Measurements from ENCODE around the gene TDG.
"Not testable (repeated sequence)": the region's sequence is repeated elsewhere in the genome, so short reads cannot be mapped to it uniquely, and the experiment has no call there.

TDG gene

GRCh38 chr12:104024348-104024747 is 58.7 kb downstream of the TDG start:
- H3K36me3 ChIP-seq (ENCODE audit: insufficient read depth, low read length) = no peaks in the 10 kb centered on the region
- no peaks in the 10 kb centered on the region for H3K9me3 ChIP-seq (ENCODE audit: low read length)
- no peak overlapping the region for H3K4me2 ChIP-seq (ENCODE audit: low read length)
- H3F3A ChIP-seq (ENCODE audit: insufficient read depth, low read length) = no peaks in the 10 kb centered on the region
- H4K20me1 ChIP-seq (ENCODE audit: insufficient read depth, low read length) = no peaks in the 10 kb centered on the region
- H3K9me2 ChIP-seq (ENCODE audit: low read depth, low read length) = no peaks in the 10 kb centered on the region
- no peak overlapping the region for H2AFZ ChIP-seq (ENCODE audit: low read length)
- H3K27ac ChIP-seq (ENCODE audit: low read depth, low read length, poor library complexity, severe bottlenecking) = no peak overlapping the region
- TF ChIP-seq EZH2 (IDR thresholded peaks at IDR 0.05; ENCODE audit: borderline replicate concordance, low read length) (no peak), CTCF (IDR thresholded peaks at IDR 0.05; ENCODE audit: low read length) (no peak)
- no peaks in the 10 kb centered on the region for H3K79me2 ChIP-seq (ENCODE audit: insufficient read depth, low read length)
- no peak overlapping the region for H3K4me3 ChIP-seq (ENCODE audit: low read depth, low read length, poor library complexity, severe bottlenecking)
- H3K27me3 ChIP-seq (ENCODE audit: insufficient read depth, low read length) = no peaks in the 10 kb centered on the region
- no peaks in the 10 kb centered on the region for H3K4me1 ChIP-seq (ENCODE audit: insufficient read depth, low read length, severe bottlenecking)
- H3K9ac ChIP-seq (ENCODE audit: low read length) = no peak overlapping the region

GRCh38 chr12:104025771-104026170 is 60.1 kb downstream of the TDG start:
- no peaks in the 10 kb centered on the region for H3K4me1 ChIP-seq (ENCODE audit: insufficient read depth, low read length, severe bottlenecking)
- H4K20me1 ChIP-seq (ENCODE audit: insufficient read depth, low read length) = no peaks in the 10 kb centered on the region
- no peaks in the 10 kb centered on the region for H3K27me3 ChIP-seq (ENCODE audit: insufficient read depth, low read length)
- H2AFZ ChIP-seq (ENCODE audit: low read length) = no peak overlapping the region
- H3K9ac ChIP-seq (ENCODE audit: low read length) = no peak overlapping the region
- H3K27ac ChIP-seq (ENCODE audit: low read depth, low read length, poor library complexity, severe bottlenecking) = no peak overlapping the region
- no peaks in the 10 kb centered on the region for H3K79me2 ChIP-seq (ENCODE audit: insufficient read depth, low read length)
- no peak for TF ChIP-seq EZH2 (IDR thresholded peaks at IDR 0.05; ENCODE audit: borderline replicate concordance, low read length)
- no peak for TF ChIP-seq CTCF (IDR thresholded peaks at IDR 0.05; ENCODE audit: low read length)
- no peaks in the 10 kb centered on the region for H3F3A ChIP-seq (ENCODE audit: insufficient read depth, low read length)
- no peaks in the 10 kb centered on the region for H3K9me2 ChIP-seq (ENCODE audit: low read depth, low read length)
- no peaks in the 10 kb centered on the region for H3K9me3 ChIP-seq (ENCODE audit: low read length)
- H3K36me3 ChIP-seq (ENCODE audit: insufficient read depth, low read length) = no peaks in the 10 kb centered on the region
- no peak overlapping the region for H3K4me2 ChIP-seq (ENCODE audit: low read length)
- no peak overlapping the region for H3K4me3 ChIP-seq (ENCODE audit: low read depth, low read length, poor library complexity, severe bottlenecking)

GRCh38 chr12:104026841-104027599 is 61.3 kb downstream of the TDG start:
- Histone ChIP-seq H3K4me3 (ENCODE audit: low read depth, low read length, poor library complexity, severe bottlenecking) (no peak overlapping the region), H3K9me2 (ENCODE audit: low read depth, low read length) (no peaks in the 10 kb centered on the region), H2AFZ (ENCODE audit: low read length) (no peak overlapping the region), H3K4me2 (ENCODE audit: low read length) (no peak overlapping the region), H3K27ac (ENCODE audit: low read depth, low read length, poor library complexity, severe bottlenecking) (no peak overlapping the region), H3K9me3 (ENCODE audit: low read length) (no peaks in the 10 kb centered on the region), H3K36me3 (ENCODE audit: insufficient read depth, low read length) (no peaks in the 10 kb centered on the region), H3F3A (ENCODE audit: insufficient read depth, low read length) (no peaks in the 10 kb centered on the region), H3K79me2 (ENCODE audit: insufficient read depth, low read length) (no peaks in the 10 kb centered on the region), H4K20me1 (ENCODE audit: insufficient read depth, low read length) (no peaks in the 10 kb centered on the region), H3K4me1 (ENCODE audit: insufficient read depth, low read length, severe bottlenecking) (no peaks in the 10 kb centered on the region), H3K9ac (ENCODE audit: low read length) (no peak overlapping the region), H3K27me3 (ENCODE audit: insufficient read depth, low read length) (no peaks in the 10 kb centered on the region)
- no peak for TF ChIP-seq CTCF (IDR thresholded peaks at IDR 0.05; ENCODE audit: low read length)

GRCh38 chr12:104030596-104030995 is 64.9 kb downstream of the TDG start:
- H3K9ac ChIP-seq (ENCODE audit: low read length); H3K4me3 ChIP-seq (ENCODE audit: low read depth, low read length, poor library complexity, severe bottlenecking); H3K4me2 ChIP-seq (ENCODE audit: low read length); H3K36me3 ChIP-seq (ENCODE audit: insufficient read depth, low read length); H3F3A ChIP-seq (ENCODE audit: insufficient read depth, low read length); H4K20me1 ChIP-seq (ENCODE audit: insufficient read depth, low read length); H2AFZ ChIP-seq (ENCODE audit: low read length); H3K9me2 ChIP-seq (ENCODE audit: low read depth, low read length); H3K9me3 ChIP-seq (ENCODE audit: low read length); H3K27me3 ChIP-seq (ENCODE audit: insufficient read depth, low read length); H3K4me1 ChIP-seq (ENCODE audit: insufficient read depth, low read length, severe bottlenecking); H3K27ac ChIP-seq (ENCODE audit: low read depth, low read length, poor library complexity, severe bottlenecking); H3K79me2 ChIP-seq (ENCODE audit: insufficient read depth, low read length): not testable (repeated sequence)

GRCh38 chr12:104036143-104036542 is 70.5 kb downstream of the TDG start:
- H3K4me3 ChIP-seq (ENCODE audit: low read depth, low read length, poor library complexity, severe bottlenecking); H2AFZ ChIP-seq (ENCODE audit: low read length); H4K20me1 ChIP-seq (ENCODE audit: insufficient read depth, low read length); H3K4me2 ChIP-seq (ENCODE audit: low read length); H3K79me2 ChIP-seq (ENCODE audit: insufficient read depth, low read length); H3K27me3 ChIP-seq (ENCODE audit: insufficient read depth, low read length); H3K9me3 ChIP-seq (ENCODE audit: low read length); H3K36me3 ChIP-seq (ENCODE audit: insufficient read depth, low read length); H3F3A ChIP-seq (ENCODE audit: insufficient read depth, low read length); H3K9me2 ChIP-seq (ENCODE audit: low read depth, low read length); H3K27ac ChIP-seq (ENCODE audit: low read depth, low read length, poor library complexity, severe bottlenecking); H3K4me1 ChIP-seq (ENCODE audit: insufficient read depth, low read length, severe bottlenecking); H3K9ac ChIP-seq (ENCODE audit: low read length): not testable (repeated sequence)
